ENCODE measurements around the gene AK8.

DNA sequence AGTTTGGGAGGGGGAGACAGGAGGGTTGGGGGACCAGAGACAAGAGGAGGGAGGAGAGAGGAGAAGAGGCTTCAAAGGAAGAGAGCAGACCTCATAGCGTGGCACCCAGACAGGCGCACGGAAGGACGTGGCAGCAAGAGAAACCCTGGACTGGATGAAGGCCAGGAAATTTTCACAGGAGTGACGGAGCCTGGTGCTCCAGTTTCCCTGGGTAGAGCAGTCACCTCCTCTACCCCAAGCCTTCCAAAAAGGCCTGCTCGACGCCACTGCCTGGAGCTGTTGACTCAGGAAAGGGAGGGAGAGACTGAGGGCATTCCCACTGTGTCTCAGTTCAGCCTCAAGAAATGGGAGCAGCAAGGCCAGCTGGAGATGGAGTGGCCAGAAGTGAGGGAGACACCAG lies 19.3 kb downstream of the AK8 start:
- TF ChIP-seq, protein P1, sequence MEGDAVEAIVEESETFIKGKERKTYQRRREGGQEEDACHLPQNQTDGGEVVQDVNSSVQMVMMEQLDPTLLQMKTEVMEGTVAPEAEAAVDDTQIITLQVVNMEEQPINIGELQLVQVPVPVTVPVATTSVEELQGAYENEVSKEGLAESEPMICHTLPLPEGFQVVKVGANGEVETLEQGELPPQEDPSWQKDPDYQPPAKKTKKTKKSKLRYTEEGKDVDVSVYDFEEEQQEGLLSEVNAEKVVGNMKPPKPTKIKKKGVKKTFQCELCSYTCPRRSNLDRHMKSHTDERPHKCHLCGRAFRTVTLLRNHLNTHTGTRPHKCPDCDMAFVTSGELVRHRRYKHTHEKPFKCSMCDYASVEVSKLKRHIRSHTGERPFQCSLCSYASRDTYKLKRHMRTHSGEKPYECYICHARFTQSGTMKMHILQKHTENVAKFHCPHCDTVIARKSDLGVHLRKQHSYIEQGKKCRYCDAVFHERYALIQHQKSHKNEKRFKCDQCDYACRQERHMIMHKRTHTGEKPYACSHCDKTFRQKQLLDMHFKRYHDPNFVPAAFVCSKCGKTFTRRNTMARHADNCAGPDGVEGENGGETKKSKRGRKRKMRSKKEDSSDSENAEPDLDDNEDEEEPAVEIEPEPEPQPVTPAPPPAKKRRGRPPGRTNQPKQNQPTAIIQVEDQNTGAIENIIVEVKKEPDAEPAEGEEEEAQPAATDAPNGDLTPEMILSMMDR (IDR thresholded peaks at IDR 0.05) = no peak
- TF ChIP-seq POLR2A (IDR thresholded peaks at IDR 0.05) = no peak

Measured in body of pancreas (tissue), 4 donors.